GM11168 (cell line): ENCODE results near the gene CCDC195.

Experiments used
- in situ Hi-C: fragments of 300-500 bp; cut with MboI; formaldehyde crosslinking; loops from one replicate; pipeline ENCODE4 v1.12.0; 2022; ENCODE audit warnings: low sequenced_read_pairs; ENCODE audit not compliant: unreplicated experiment

The CCDC195 gene

GRCh38 chr2:224694502-224694901 is 21.7 kb downstream of the CCDC195 start:
- in situ Hi-C loops = no loop called here

- in situ Hi-C loops = no loop called here
These were observed 24.6 kb downstream of the CCDC195 start for GRCh38 chr2:224691563-224691962.

- in situ Hi-C loops = no loop called here
These were observed 25.3 kb downstream of the CCDC195 start for GRCh38 chr2:224690868-224691267.

- in situ Hi-C loops = no loop called here
These were observed 26.6 kb downstream of the CCDC195 start for GRCh38 chr2:224689539-224689938.

GRCh38 chr2:224688997-224689396 is 27.2 kb downstream of the CCDC195 start:
- in situ Hi-C loops = no loop called here

GRCh38 chr2:224687156-224687555 is 29.0 kb downstream of the CCDC195 start:
- in situ Hi-C loops = no loop called here

- in situ Hi-C loops = no loop called here
These were observed 31.0 kb downstream of the CCDC195 start for GRCh38 chr2:224685121-224685520.

DNA sequence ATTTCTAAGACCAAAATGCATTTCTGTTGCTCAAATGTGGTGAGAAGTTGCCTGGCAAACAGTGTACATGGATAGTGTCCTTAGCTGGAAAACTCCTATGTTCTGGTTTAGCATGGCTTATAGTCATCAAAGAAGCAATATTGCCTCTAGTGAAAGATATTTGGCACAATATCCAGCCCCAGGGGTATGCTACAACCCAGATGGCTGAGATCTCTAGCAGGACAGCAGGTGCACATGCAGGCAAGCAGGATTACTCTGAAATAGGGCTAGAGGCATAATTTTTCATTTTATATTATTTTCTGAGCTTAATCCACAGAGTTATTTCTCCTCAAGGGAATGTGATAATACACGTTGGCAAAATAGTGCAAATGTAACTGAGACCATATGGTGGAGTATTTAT is 34.0 kb downstream of the CCDC195 start:
- in situ Hi-C loops = no loop called here

DNA sequence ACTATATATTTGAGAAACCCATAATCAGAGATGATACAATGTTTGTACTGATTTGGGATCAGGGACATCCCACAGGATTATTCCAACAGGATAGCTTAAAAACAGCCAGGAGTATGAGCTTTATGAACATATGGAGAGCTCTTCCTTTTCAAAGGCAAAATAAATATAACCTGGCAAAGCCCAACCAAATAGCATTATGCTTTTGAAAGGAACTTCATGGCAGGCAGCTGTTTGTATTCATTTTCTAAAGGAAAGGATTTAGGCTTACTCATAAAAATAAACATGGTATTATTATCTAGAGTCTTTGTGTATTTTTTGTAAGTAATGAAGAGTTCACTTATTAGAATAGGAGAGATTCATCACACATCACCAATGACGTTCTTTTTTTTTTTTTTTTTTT is 44.4 kb downstream of the CCDC195 start:
- in situ Hi-C loops = loop anchor here (25.0 kb wide), 1 partner anchor 684 kb away; no protein-coding TSS in a partner anchor

DNA sequence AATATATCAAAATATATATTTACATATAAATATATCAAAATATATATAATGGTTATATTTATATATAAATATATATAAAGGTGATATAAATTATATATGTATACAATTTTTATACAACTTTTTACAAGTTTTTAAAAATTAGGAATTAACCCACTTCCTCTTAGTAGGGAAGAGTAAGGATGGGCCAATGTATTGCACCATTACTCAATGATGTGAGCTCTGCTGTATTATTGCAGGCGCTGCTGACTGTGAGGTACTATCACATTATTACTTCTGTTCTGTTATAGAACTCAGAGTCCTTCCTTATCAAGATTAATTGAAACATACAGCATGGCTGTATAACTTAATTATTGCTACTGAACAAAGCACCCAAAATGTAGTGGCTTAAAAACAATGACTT is 46.0 kb downstream of the CCDC195 start:
- in situ Hi-C loops = loop anchor here (25.0 kb wide), 1 partner anchor 683 kb away; no protein-coding TSS in a partner anchor

- in situ Hi-C loops = loop anchor here (25.0 kb wide), 1 partner anchor 682 kb away; no protein-coding TSS in a partner anchor
These were observed 46.7 kb downstream of the CCDC195 start for GRCh38 chr2:224669449-224669848.

- in situ Hi-C loops = loop anchor here (25.0 kb wide), 1 partner anchor 681 kb away; no protein-coding TSS in a partner anchor
These were observed 47.8 kb downstream of the CCDC195 start for GRCh38 chr2:224668123-224668909.

DNA sequence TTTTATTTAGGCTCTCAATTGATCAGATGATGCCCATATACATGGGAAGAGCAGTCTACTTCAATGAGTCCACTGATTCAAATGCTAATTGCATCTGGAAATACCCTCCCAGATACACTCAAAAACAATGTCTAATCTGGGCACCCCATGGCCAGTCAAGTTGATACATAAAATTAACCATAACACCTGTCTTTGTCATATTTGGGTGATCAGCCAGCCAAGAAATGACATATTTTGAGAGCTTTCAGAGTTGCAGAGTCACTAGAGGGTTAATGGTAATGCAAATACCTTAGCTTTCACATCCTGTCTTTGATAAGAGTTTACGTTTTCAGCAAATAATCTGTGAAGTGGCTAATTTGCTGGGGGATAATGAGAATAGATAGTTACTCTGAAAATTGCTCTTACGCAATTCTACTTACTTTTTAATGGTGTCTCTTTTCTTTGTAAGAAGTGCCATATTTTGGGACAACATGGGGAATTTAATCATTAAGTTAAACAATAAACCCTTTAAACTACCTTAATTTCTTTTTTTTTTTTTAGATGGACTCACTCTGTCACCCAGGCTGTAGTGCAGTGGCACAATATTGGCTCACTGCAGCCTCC is 49.1 kb downstream of the CCDC195 start:
- in situ Hi-C loops = loop anchor here (25.0 kb wide), 1 partner anchor 680 kb away; no protein-coding TSS in a partner anchor

DNA sequence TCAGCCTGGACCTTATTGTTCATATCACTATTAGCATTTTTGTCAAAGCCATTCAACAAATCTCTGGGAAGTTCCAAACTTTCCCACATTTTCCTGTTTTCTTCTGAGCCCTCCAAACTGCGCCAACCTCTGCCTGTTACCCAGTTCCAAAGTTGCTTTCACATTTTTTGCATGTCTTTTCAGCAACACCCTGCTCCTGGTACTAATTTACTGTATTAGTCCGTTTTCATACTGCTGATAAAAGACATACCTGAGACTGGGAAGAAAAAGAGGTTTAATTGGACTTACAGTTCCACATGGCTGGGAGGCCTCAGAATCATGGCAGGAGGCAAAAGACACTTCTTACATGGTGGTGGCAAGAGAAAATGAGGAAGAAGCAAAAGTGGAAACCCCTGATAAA is 52.8 kb downstream of the CCDC195 start:
- in situ Hi-C loops = loop anchor here (25.0 kb wide), 1 partner anchor 676 kb away; no protein-coding TSS in a partner anchor

GRCh38 chr2:224661708-224662107 is 54.5 kb downstream of the CCDC195 start:
- in situ Hi-C loops = loop anchor here (25.0 kb wide), 1 partner anchor 674 kb away; no protein-coding TSS in a partner anchor

DNA sequence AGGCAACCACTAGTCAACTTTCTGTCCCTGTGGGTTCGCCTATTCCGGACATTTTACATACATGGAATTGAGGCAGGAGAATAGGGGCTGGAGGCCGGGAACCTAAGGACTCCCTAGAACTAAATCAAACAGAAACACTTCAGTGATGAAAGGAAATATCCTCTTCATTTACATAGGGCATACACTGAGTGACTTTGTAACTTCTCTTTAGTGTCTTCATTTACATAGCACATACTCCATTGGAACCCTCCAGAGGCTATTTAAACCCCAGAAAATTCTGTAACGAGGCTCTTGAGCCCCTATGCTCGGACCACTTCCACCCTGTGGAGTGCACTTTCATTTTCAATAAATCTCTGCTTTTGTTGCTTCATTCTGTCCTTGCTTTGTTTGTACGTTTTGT is 56.5 kb downstream of the CCDC195 start:
- in situ Hi-C loops = loop anchor here (25.0 kb wide), 1 partner anchor 672 kb away; no protein-coding TSS in a partner anchor

GRCh38 chr2:224658780-224659405 is 57.3 kb downstream of the CCDC195 start:
- in situ Hi-C loops = loop anchor here (25.0 kb wide), 1 partner anchor 672 kb away; no protein-coding TSS in a partner anchor

GRCh38 chr2:224657349-224657748 is 58.8 kb downstream of the CCDC195 start:
- in situ Hi-C loops = loop anchor here (25.0 kb wide), 1 partner anchor 670 kb away; no protein-coding TSS in a partner anchor

- in situ Hi-C loops = loop anchor here (25.0 kb wide), 1 partner anchor 668 kb away; no protein-coding TSS in a partner anchor
These were observed 61.1 kb downstream of the CCDC195 start for GRCh38 chr2:224655006-224655537.
